Heart left ventricle (tissue), 16 donors: ENCODE results near the gene RGS6. TPM values are rescaled to one million over a fixed set of nuclear protein-coding genes. Genes with fewer than 3 reads are reported as not detected.

Source experiments
- ATAC-seq, 4 donors: fragments of 200-7000 bp; cut with Tn5 transposase; one replicate each; pipeline ENCODE4 v1.9.1; 2020 to 2022; ENCODE audit warnings: moderate library complexity in 4 of 4, mild to moderate bottlenecking in 3 of 4, moderate number of reproducible peaks in 1 of 4
- DNase-seq, 5 donors: peaks; one replicate each; pipeline ENCODE4 v3.0.0-alpha.2; 2020
- H3K27ac ChIP-seq, 12 donors: fragments of 200-600 bp; sonication (generic) in 4 of 12; one replicate each; pipeline versions ENCODE4 v1.5.0 to v1.8.0; 2016 to 2022; ENCODE audit warnings: mild to moderate bottlenecking in 2 of 12
- H3K27me3 ChIP-seq, 9 donors: fragments of 200-600 bp; sonication (generic) in 2 of 9; one replicate each; pipeline versions ENCODE4 v1.5.1 to v1.8.0; 2016 to 2022; ENCODE audit warnings: mild to moderate bottlenecking in 3 of 9
- H3K36me3 ChIP-seq, 9 donors: fragments of 200-600 bp; sonication (generic) in 2 of 9; one replicate each; pipeline versions ENCODE4 v1.5.0 to v1.8.0; 2018 to 2022; ENCODE audit warnings: mild to moderate bottlenecking in 2 of 9
- H3K4me1 ChIP-seq, 12 donors: fragments of 200-600 bp; sonication (generic) in 4 of 12; one replicate each; pipeline versions ENCODE4 v1.5.0 to v1.8.0; 2016 to 2022; ENCODE audit warnings: mild to moderate bottlenecking in 3 of 12
- H3K4me3 ChIP-seq, 12 donors: fragments of 200-600 bp; sonication (generic) in 4 of 12; one replicate each; pipeline versions ENCODE4 v1.5.0 to v1.8.0; 2017 to 2022; ENCODE audit warnings: mild to moderate bottlenecking in 9 of 12, moderate library complexity in 4 of 12
- H3K9me3 ChIP-seq, 12 donors: fragments of 200-600 bp; sonication (generic) in 4 of 12; one replicate each; pipeline versions ENCODE4 v1.5.0 to v1.8.0; 2016 to 2022; ENCODE audit warnings: mild to moderate bottlenecking in 1 of 12
- CTCF ChIP-seq, 12 donors: fragments of 200-600 bp; sonication (generic) in 4 of 12; IDR thresholded peaks; one replicate each; pipeline versions ENCODE4 v1.5.0 to v1.8.0; 2018 to 2022; ENCODE audit warnings: antibody characterized with exemption in 12 of 12, mild to moderate bottlenecking in 5 of 12
- POLR2A ChIP-seq, 2 donors: fragments of 450-650 bp; IDR thresholded peaks; one replicate each; pipeline ENCODE4 v1.6.1; 2017; ENCODE audit warnings: antibody characterized with exemption in 2 of 2, mild to moderate bottlenecking in 2 of 2, moderate library complexity in 2 of 2
- WGBS, 4 donors: extraction: QIAGEN DNeasy Blood & Tissue Kit in 2 of 4; methylation state at CpG; one replicate each; pipeline versions ENCODE4 v1.1.5 to v1.1.7; 2013 to 2018; 5-methylcytosine and 5-hydroxymethylcytosine counted together
- intact Hi-C, 10 donors: fragments of 100-400 bp; cut with DNase I; formaldehyde crosslinking; loops; one replicate each; pipeline versions ENCODE4 v1.11.1 to v1.14.2; 2022
- polyA plus RNA-seq, 2 donors: library from polyadenylated mRNA; stranded (reverse); fragments of 200-250 nt; gene quantifications; one replicate each; pipeline ENCODE4 v1.2.3, GENCODE V29; 2013
- total RNA-seq, 9 donors: library from RNA; depleted of rRNA in 2 of 9; stranded (reverse); fragments of >200 nt in 2 of 9; fragmentation: NEBNext Ultra II Directional in 3 of 9; extraction: Animal tissue kit (Norgen Biotek cat#: 25700) in 3 of 9; gene quantifications; one replicate each; pipeline versions ENCODE4 v1.1.0 to v1.2.4, GENCODE V29; 2016 to 2023
- donor health status: ischemic (EF 13 %, LVEDD 7.1; RV severe dilation, severe dysfunction).
- donor health status: healthy with polysubstance abuse.
- donor health status: DM: no; HTN: yes; CAD: no.
- donor health status: DM: no; HTN: no; CAD: no.
- donor health status: ischemic (EF 25% LVEDD 6.9; RV normal size, moderate dysfunction).
- donor health status: ischemic (EF 25% LVEDD 5.7; RV mildly dilated, moderate dysfunction).
- donor health status: healthy.
- donor health status: DM: yes; HTN: yes; CAD: no.
- donor health status: ischemic (EF 35%, LVEDD 5.7; RV mildly dilated, moderate dysfunction).
- donor health status: nonischemic (EF 11% LVEDD 7.7; RV severe dilation, severe dysfunction).
- donor health status: DM: yes; HTN: yes; CAD: no.
- donor health status: PGD.
- donor health status: ischemic (EF 29% LVEDD 5.4; RV normal size, mild dysfunction).
- donor health status: nonischemic (EF 23%, LVEDD 6.1; RV moderate dilation, normal function).

The RGS6 gene
- total and polyA plus RNA-seq, 11 donors: 1.3 to 25.4 (median 15.1) TPM

DNA sequence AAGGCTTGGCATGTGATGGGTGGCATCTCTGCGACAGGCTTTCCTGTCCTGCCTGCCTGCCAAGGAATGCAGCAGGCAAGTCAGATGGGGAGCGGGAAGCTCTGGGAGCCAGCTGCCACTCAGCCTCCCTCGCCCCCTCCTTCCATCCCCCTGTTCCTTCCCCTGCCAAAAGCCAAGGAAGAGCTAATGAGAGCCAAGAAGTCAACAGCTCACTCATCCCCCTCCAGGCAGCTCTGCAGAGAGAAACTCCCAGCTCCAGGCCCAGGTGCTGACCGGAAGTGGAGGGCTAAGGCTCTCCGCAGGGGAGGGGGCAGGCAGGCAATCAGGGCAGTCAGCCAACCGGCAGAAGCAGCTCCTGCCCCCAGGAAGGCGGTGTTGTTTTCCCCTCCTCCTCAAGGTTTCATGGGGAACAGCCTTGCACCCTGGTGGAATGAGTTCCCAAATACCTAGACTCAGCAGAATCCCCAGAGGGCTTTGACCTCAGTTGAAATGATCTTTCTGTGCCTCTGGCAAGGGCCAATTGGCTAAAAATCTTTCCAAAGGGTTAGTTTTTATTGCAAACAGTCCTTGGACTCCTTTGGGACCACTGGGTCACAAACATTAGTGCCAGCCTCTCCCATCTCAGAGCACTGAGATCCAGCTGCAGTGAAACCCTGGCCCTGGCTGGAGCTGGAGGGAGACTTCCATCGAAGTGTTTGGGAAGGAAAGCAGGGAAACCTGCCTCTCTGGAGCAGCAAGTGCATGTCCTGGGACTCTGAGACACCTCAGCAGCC, 612.6 kb downstream of the RGS6 start:
- no peaks in the 10 kb centered on the region for H3K9me3 ChIP-seq
- H3K4me1 ChIP-seq: peaks cover 0 to 25% (median 12%) of the 10 kb centered on the region in 12 donors
- peak in 2 of 4 donors; percentile 9 to 15 for ATAC-seq
- DNase-seq: no peak
- intact Hi-C loops: no loop called here
- peaks cover 0 to 2% (median 0%) of the 10 kb centered on the region in 9 donors for H3K27me3 ChIP-seq
- WGBS, 4 donors: 38 to 47% (median 41%) methylated on average over 6 to 8 of the region's 8 CpGs
- no peak overlapping the region for H3K4me3 ChIP-seq
- TF ChIP-seq CTCF (IDR thresholded peaks at IDR 0.05) (no peak), POLR2A (IDR thresholded peaks at IDR 0.05) (no peak)
- no peak overlapping the region for H3K27ac ChIP-seq
- no peaks in the 10 kb centered on the region for H3K36me3 ChIP-seq

GRCh38 chr14:72545411-72546311, 613.4 kb downstream of the RGS6 start:
- Histone ChIP-seq H3K27ac (no peak overlapping the region), H3K27me3 (peaks cover 0 to 2% (median 0%) of the 10 kb centered on the region in 9 donors), H3K9me3 (no peaks in the 10 kb centered on the region), H3K4me3 (no peak overlapping the region), H3K4me1 (peaks cover 0 to 25% (median 11%) of the 10 kb centered on the region in 12 donors), H3K36me3 (no peaks in the 10 kb centered on the region)
- ATAC-seq (peak in 1 of 4 donors; percentile 29), DNase-seq (no peak)
- WGBS, 4 donors: 87 to 89% (median 89%) methylated on average over 10 to 13 of the region's 13 CpGs
- TF ChIP-seq CTCF (IDR thresholded peaks at IDR 0.05): no peak
- TF ChIP-seq POLR2A (IDR thresholded peaks at IDR 0.05): no peak
- intact Hi-C loops: no loop called here

DNA sequence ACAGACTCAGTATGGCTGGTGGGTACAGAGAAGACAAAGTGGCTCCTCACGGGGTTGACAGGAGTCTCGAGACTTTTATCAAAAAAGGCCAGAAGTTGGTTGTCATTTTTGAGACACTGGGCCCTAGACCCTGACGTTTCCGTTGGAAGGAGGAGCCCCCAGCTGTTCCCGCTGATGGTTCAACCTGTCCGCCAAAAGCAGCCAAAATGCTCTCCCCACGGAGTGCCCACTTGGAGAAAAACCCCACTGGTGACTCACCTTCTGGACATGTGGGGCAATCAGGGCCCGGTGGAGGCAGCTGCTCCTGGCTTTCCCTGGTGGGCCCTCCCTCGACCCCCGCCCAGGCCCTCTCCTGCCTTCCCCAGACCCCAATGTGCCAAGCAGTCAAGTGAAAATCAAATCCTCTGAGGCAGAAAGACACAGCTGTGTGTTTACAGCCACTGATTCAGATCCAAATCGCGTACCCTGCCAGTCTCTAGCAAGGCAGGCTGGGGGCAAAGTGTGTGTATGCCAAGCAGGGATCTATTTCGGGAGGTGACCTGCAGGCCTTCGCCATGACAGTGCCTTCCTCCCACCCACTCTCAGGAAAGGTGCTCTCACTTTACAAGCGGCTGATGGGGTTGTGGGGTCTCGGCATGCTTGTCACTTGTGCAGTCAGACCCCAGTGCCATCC, 614.3 kb downstream of the RGS6 start:
- Histone ChIP-seq H3K4me1 (peaks cover 0 to 25% (median 11%) of the 10 kb centered on the region in 12 donors), H3K27me3 (peaks cover 0 to 2% (median 0%) of the 10 kb centered on the region in 9 donors), H3K36me3 (no peaks in the 10 kb centered on the region), H3K4me3 (no peak overlapping the region), H3K27ac (peak overlapping the region in 2 of 12 donors; percentile 45 to 65), H3K9me3 (no peaks in the 10 kb centered on the region)
- WGBS, 4 donors: 62 to 69% (median 68%) methylated on average over 10 to 16 of the region's 16 CpGs
- DNase-seq (no peak), ATAC-seq (peak in 3 of 4 donors; percentile 28 to 59 (median 47))
- intact Hi-C loops: no loop called here
- TF ChIP-seq POLR2A (IDR thresholded peaks at IDR 0.05) (no peak), CTCF (IDR thresholded peaks at IDR 0.05) (no peak)
